Neural cell (in vitro differentiated cells): ENCODE measurements around the gene INTS13. TPM values are rescaled to one million over a fixed set of nuclear protein-coding genes. Genes with fewer than 3 reads are reported as not detected.

Experiments used
- H2AFZ ChIP-seq: fragments of 200-600, 300-800 bp; sonication (generic), shearing (Covaris generic); 2 replicates; pipeline ENCODE4 v1.6.0; 2014; ENCODE audit warnings: low read depth, mild to moderate bottlenecking, antibody characterized with exemption, low read length, moderate library complexity
- H3F3A ChIP-seq: fragments of 200-600 bp; shearing (Covaris generic); 2 replicates; pipeline ENCODE4 v1.6.1; 2016; ENCODE audit warnings: mild to moderate bottlenecking, moderate library complexity, mixed read lengths, antibody characterized with exemption, low read length; ENCODE audit not compliant: insufficient read depth, poor library complexity, severe bottlenecking
- H3K27ac ChIP-seq: fragments of 200-600, 300-800 bp; sonication (generic), shearing (Covaris generic); 2 replicates; pipeline ENCODE4 v1.5.1; 2014; ENCODE audit warnings: mild to moderate bottlenecking, low read length, moderate library complexity
- H3K27me3 ChIP-seq: fragments of 300-800, 200-600 bp; sonication (generic), shearing (Covaris generic); 2 replicates; pipeline ENCODE4 v1.6.0; 2014; ENCODE audit warnings: mild to moderate bottlenecking, low read depth, low read length, moderate library complexity; ENCODE audit not compliant: insufficient read depth
- H3K36me3 ChIP-seq: fragments of 300-800, 200-600 bp; sonication (generic), shearing (Covaris generic); 2 replicates; pipeline ENCODE4 v1.5.1; 2014; ENCODE audit warnings: mild to moderate bottlenecking, antibody characterized with exemption, low read length, moderate library complexity; ENCODE audit not compliant: insufficient read depth
- H3K4me2 ChIP-seq: fragments of 300-800, 200-600 bp; sonication (generic), shearing (Covaris generic); 2 replicates; pipeline ENCODE4 v1.6.0; 2014; ENCODE audit warnings: mild to moderate bottlenecking, low read length
- H3K4me3 ChIP-seq: fragments of 300-800, 200-600 bp; sonication (generic), shearing (Covaris generic); 2 replicates; pipeline ENCODE4 v1.5.1; 2014; ENCODE audit warnings: mild to moderate bottlenecking, low read length, moderate library complexity
- H3K79me2 ChIP-seq: fragments of 200-600 bp; shearing (Covaris generic); replicated peaks from 2 replicates; pipeline ENCODE4 v1.6.0; 2014; ENCODE audit warnings: mild to moderate bottlenecking, low read length, moderate library complexity; ENCODE audit not compliant: insufficient read depth
- H3K9ac ChIP-seq: fragments of 300-800, 200-600 bp; sonication (generic), shearing (Covaris generic); 2 replicates; pipeline ENCODE4 v1.6.1; 2016; ENCODE audit warnings: mild to moderate bottlenecking, low read length, mixed read lengths
- H3K9me2 ChIP-seq: fragments of 200-600 bp; shearing (Covaris generic); 2 replicates; pipeline ENCODE4 v1.6.1; 2016; ENCODE audit warnings: mild to moderate bottlenecking, low read length, mixed read lengths; ENCODE audit not compliant: insufficient read depth
- H3K9me3 ChIP-seq: fragments of 200-600, 300-800 bp; sonication (generic), shearing (Covaris generic); 2 replicates; pipeline ENCODE4 v1.6.1; 2016; ENCODE audit warnings: mild to moderate bottlenecking, mixed run types, low read length, moderate library complexity, mixed read lengths
- H4K20me1 ChIP-seq: fragments of 200-600 bp; shearing (Covaris generic); 2 replicates; pipeline ENCODE4 v1.6.1; 2016; ENCODE audit warnings: mild to moderate bottlenecking, mixed run types; ENCODE audit not compliant: insufficient read depth
- CTCF ChIP-seq: fragments of 450-650 bp; IDR thresholded peaks from 2 replicates; pipeline ENCODE4 v1.5.1; 2014; ENCODE audit warnings: antibody characterized with exemption, mild to moderate bottlenecking, moderate library complexity; ENCODE audit not compliant: poor library complexity, severe bottlenecking
- EP300 ChIP-seq: fragments of 450-650 bp; conservative IDR thresholded peaks from 2 replicates; pipeline ENCODE4 v1.6.1; 2014; ENCODE audit warnings: antibody characterized with exemption, mild to moderate bottlenecking, moderate library complexity; ENCODE audit not compliant: poor library complexity, severe bottlenecking
- EZH2 ChIP-seq: fragments of 200-600, 300-800 bp; shearing (Covaris generic), sonication (generic); IDR thresholded peaks from 2 replicates; pipeline ENCODE4 v1.6.1; 2014; ENCODE audit warnings: antibody characterized with exemption, low read length, borderline replicate concordance, mild to moderate bottlenecking; ENCODE audit not compliant: insufficient read depth, poor library complexity, severe bottlenecking
- MXI1 ChIP-seq: fragments of 450-650 bp; conservative IDR thresholded peaks from 2 replicates; pipeline ENCODE4 v1.6.1; 2014; ENCODE audit warnings: antibody characterized with exemption, mild to moderate bottlenecking; ENCODE audit not compliant: poor library complexity, severe bottlenecking
- POLR2AphosphoS5 ChIP-seq: IDR thresholded peaks from 2 replicates; pipeline ENCODE4 v1.6.1; 2012
- RAD21 ChIP-seq: fragments of 450-650 bp; conservative IDR thresholded peaks from 2 replicates; pipeline ENCODE4 v1.6.1; 2014; ENCODE audit warnings: antibody characterized with exemption, mild to moderate bottlenecking, moderate library complexity
- REST ChIP-seq: IDR thresholded peaks from 2 replicates; pipeline ENCODE4 v1.6.1; 2012; ENCODE audit warnings: borderline replicate concordance
- SMC3 ChIP-seq: fragments of 450-650 bp; conservative IDR thresholded peaks from 2 replicates; pipeline ENCODE4 v1.6.1; 2014; ENCODE audit warnings: antibody characterized with exemption, mild to moderate bottlenecking, moderate library complexity; ENCODE audit not compliant: poor library complexity
- TAF1 ChIP-seq: IDR thresholded peaks from 2 replicates; pipeline ENCODE4 v1.6.1; 2012; ENCODE audit warnings: low read depth
- polyA plus RNA-seq: library from polyadenylated mRNA; depleted of rRNA; stranded (reverse); fragments of >200 nt; gene quantifications from 2 replicates; pipeline ENCODE4 v1.2.3, GENCODE V29; 2014

INTS13 gene
- polyA plus RNA-seq, 1 donor from 2014 or later = 15.3 TPM

GRCh38 chr12:26976687-26977086 is 38.9 kb upstream of the INTS13 start:
- Histone ChIP-seq H3K9me3 (no peaks in the 10 kb centered on the region), H3K36me3 (no peaks in the 10 kb centered on the region), H3K27me3 (no peaks in the 10 kb centered on the region), H4K20me1 (no peaks in the 10 kb centered on the region), H3F3A (no peaks in the 10 kb centered on the region), H3K79me2 (no peaks in the 10 kb centered on the region), H3K9ac (no peak overlapping the region), H3K9me2 (no peaks in the 10 kb centered on the region), H3K4me3 (no peak overlapping the region), H3K27ac (no peak overlapping the region), H2AFZ (no peak overlapping the region), H3K4me2 (no peak overlapping the region)
- no peak for TF ChIP-seq TAF1
- no peak for TF ChIP-seq MXI1
- no peak for TF ChIP-seq RAD21
- no peak for TF ChIP-seq SMC3
- TF ChIP-seq POLR2AphosphoS5 = no peak
- TF ChIP-seq CTCF = no peak
- TF ChIP-seq EZH2 = no peak
- no peak for TF ChIP-seq REST
- no peak for TF ChIP-seq EP300

- Histone ChIP-seq H3K36me3 (no peaks in the 10 kb centered on the region), H3K27me3 (no peaks in the 10 kb centered on the region), H3K27ac (no peak overlapping the region), H2AFZ (no peak overlapping the region), H3F3A (no peaks in the 10 kb centered on the region), H4K20me1 (no peaks in the 10 kb centered on the region), H3K9ac (no peak overlapping the region), H3K79me2 (no peaks in the 10 kb centered on the region), H3K4me2 (no peak overlapping the region), H3K9me3 (no peaks in the 10 kb centered on the region), H3K9me2 (no peaks in the 10 kb centered on the region), H3K4me3 (no peak overlapping the region)
- TF ChIP-seq REST = no peak
- no peak for TF ChIP-seq EZH2
- no peak for TF ChIP-seq SMC3
- no peak for TF ChIP-seq POLR2AphosphoS5
- no peak for TF ChIP-seq EP300
- TF ChIP-seq MXI1 = no peak
Observed at GRCh38 chr12:26971963-26972362, 34.2 kb upstream of the INTS13 start.
